K562 (cell line): ENCODE results near the gene CDH18. TPM values are rescaled to one million over a fixed set of nuclear protein-coding genes. Genes with fewer than 3 reads are reported as not detected.

ENCODE experiments used
- RAD51 ChIP-seq: fragments of 450-650 bp; IDR thresholded peaks from 2 replicates; pipeline ENCODE4 v1.7.1; 2016; ENCODE audit warnings: low read depth, mild to moderate bottlenecking, borderline replicate concordance
- U2AF2 ChIP-seq: fragments of 200-400 bp; formaldehyde crosslinking; optimal IDR thresholded peaks from 2 replicates; pipeline ENCODE3; 2017; ENCODE audit warnings: low read depth, mild to moderate bottlenecking, low read length
- YY1 ChIP-seq, 3 experiments: IDR thresholded peaks; 2 replicates each; pipeline ENCODE4 v1.6.1; 2011; ENCODE audit warnings: low read length in 2 of 3, mild to moderate bottlenecking in 2 of 3, moderate library complexity in 2 of 3, borderline replicate concordance in 1 of 3, control low read depth in 1 of 3, low read depth in 1 of 3; ENCODE audit not compliant: insufficient read depth in 3 of 3, insufficient replicate concordance in 2 of 3, control insufficient read depth in 1 of 3, insufficient read length in 1 of 3; ENCODE audit errors: extremely low read depth in 1 of 3
- polyA plus RNA-seq, 8 experiments: library from polyadenylated mRNA; depleted of rRNA in 4 of 8; stranded (reverse) in 5 of 8; unstranded in 3 of 8; fragments of >200 nt; fragmentation: Nextera tagmentation in 2 of 8; fragmentation: Illumina TruSeq in 1 of 8; extraction: Ambion mirVana in 2 of 8; extraction: Trizol in 1 of 8; gene quantifications; 2 replicates each; pipeline versions ENCODE4 v1.2.1 to v1.2.3, GENCODE V29; 2011 to 2014; ENCODE audit warnings: inconsistent platforms in 1 of 8, missing spikeins in 1 of 8
- total RNA-seq, 7 experiments: library from RNA; depleted of rRNA in 6 of 7; stranded (reverse); fragments of >200 nt in 6 of 7; fragmentation: Illumina TruSeq in 2 of 7; extraction: Trizol in 2 of 7; gene quantifications; 2 replicates each; pipeline versions ENCODE4 v1.2.1 to v1.2.3, GENCODE V29; 2011 to 2021; ENCODE audit warnings: low replicate concordance in 1 of 7
- TF ChIP-seq, protein P1 (sequence below): fragments of 150-350 bp; IDR thresholded peaks from 2 replicates; pipeline ENCODE4 v1.6.1; 2014; ENCODE audit warnings: low read depth, mild to moderate bottlenecking, low read length, borderline replicate concordance
- TF ChIP-seq, protein P2 (sequence below): fragments of 450-650 bp; formaldehyde crosslinking; IDR thresholded peaks from 2 replicates; pipeline ENCODE4 v1.4.0; 2020; ENCODE audit warnings: mild to moderate bottlenecking, moderate library complexity

CDH18 gene
- total and polyA plus RNA-seq, 9 of the 15 experiments (the other 6 are each of a cell fraction or from before 2014, with no cell fraction given): 0.18 to 1.4 (median 0.31) TPM

DNA sequence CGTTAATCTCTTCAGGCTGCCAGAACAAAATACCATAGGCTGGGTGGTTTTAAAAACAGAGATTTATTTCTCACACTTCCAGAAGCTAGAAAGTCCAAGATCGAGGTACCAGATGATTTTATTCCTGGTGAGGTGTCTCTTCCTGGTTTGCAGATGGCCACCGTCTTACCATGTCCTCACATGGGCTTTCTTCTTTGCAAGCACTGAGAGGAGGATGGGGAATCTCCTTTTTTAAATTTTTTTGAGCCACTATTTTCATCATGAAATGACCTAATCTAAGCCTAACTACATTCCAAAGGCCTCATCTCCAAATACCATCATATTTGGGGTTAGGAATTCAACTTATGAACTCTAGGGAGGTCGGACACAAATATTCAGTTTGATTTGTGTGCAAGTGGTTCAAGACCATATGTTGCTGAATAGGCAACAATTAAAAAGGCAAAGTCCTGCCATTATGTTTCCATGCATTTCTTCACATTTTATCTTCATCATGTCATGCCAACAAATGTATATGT, 371.2 kb downstream of the CDH18 start (continued):
- TF ChIP-seq YY1 (IDR thresholded peaks at IDR 0.05; ENCODE audit: borderline replicate concordance in 1 of 3, control insufficient read depth in 1 of 3, extremely low read depth in 1 of 3, insufficient read depth in 3 of 3, insufficient read length in 1 of 3, insufficient replicate concordance in 2 of 3, low read depth in 1 of 3, low read length in 2 of 3): no peak
- no peak for TF ChIP-seq U2AF2
- no peak for TF ChIP-seq RAD51
- TF ChIP-seq, protein P1, sequence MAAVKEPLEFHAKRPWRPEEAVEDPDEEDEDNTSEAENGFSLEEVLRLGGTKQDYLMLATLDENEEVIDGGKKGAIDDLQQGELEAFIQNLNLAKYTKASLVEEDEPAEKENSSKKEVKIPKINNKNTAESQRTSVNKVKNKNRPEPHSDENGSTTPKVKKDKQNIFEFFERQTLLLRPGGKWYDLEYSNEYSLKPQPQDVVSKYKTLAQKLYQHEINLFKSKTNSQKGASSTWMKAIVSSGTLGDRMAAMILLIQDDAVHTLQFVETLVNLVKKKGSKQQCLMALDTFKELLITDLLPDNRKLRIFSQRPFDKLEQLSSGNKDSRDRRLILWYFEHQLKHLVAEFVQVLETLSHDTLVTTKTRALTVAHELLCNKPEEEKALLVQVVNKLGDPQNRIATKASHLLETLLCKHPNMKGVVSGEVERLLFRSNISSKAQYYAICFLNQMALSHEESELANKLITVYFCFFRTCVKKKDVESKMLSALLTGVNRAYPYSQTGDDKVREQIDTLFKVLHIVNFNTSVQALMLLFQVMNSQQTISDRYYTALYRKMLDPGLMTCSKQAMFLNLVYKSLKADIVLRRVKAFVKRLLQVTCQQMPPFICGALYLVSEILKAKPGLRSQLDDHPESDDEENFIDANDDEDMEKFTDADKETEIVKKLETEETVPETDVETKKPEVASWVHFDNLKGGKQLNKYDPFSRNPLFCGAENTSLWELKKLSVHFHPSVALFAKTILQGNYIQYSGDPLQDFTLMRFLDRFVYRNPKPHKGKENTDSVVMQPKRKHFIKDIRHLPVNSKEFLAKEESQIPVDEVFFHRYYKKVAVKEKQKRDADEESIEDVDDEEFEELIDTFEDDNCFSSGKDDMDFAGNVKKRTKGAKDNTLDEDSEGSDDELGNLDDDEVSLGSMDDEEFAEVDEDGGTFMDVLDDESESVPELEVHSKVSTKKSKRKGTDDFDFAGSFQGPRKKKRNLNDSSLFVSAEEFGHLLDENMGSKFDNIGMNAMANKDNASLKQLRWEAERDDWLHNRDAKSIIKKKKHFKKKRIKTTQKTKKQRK: no peak
- TF ChIP-seq, protein P2, sequence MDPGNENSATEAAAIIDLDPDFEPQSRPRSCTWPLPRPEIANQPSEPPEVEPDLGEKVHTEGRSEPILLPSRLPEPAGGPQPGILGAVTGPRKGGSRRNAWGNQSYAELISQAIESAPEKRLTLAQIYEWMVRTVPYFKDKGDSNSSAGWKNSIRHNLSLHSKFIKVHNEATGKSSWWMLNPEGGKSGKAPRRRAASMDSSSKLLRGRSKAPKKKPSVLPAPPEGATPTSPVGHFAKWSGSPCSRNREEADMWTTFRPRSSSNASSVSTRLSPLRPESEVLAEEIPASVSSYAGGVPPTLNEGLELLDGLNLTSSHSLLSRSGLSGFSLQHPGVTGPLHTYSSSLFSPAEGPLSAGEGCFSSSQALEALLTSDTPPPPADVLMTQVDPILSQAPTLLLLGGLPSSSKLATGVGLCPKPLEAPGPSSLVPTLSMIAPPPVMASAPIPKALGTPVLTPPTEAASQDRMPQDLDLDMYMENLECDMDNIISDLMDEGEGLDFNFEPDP (CRISPR knock-in tag): no peak
